GM18526 (cell line): ENCODE measurements around the gene TRABD2B.

Experiments
- POLR2A ChIP-seq: IDR thresholded peaks from 3 replicates; pipeline ENCODE4 v1.6.1; 2011; ENCODE audit not compliant: insufficient read length; ENCODE audit errors: extremely low read depth

TRABD2B gene

DNA sequence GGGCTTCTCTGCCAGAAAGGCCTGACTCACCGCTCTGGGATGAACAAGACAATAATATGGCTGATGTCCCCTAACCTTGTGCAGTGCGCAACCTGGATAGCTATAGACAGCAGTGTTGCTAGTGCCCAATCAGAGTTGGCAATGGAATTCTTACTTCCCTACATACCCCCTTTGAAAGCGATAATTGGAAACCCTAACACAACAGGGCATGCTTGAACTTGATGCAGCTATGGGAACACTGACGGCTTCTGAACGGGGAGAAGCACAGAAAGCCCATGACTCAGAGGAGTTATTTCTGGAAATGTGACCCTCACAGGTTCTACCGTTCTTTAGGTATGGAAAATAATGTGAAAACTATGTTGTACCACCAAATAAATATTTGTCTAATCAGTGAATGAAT, 200.6 kb downstream of the TRABD2B start:
- no peak for TF ChIP-seq POLR2A

DNA sequence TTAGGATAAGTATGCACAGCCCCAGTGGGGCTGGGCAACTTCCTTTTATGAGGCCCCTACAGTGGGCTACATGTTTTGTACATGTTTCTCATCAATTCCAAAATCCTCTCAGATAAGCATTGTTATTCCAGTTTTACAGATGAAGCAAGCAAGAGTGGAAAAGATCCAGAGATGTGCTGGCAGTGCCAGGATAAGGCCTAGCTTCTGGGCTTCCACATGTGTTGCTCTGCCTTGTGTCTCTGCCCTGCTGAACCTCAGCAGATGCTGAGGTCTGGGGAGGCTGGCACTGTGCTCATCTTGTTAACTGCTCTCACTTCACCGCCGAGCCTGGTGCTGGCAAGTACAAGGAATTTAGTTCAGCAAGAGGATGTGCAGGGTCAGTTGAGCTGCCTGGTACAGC, 202.1 kb downstream of the TRABD2B start:
- TF ChIP-seq POLR2A: no peak

DNA sequence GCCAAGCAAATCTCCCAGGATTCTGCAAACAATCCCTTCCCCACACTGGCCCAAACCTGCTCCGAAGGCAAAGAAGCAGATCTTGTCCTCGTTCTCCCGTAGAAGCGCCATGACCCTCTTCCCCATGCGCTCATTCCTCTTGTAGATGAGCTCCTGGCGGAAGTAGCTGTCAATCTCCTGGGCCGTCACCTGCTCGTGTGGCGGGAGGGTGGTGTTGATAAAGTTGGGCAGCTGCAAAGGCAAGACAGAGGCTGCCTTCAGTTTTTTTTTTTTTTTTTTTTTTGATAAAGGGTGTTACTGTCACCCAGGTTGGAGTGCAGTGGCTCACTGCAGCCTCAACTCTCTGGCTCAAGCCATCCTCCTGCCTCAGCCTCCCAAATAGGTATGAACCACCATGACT, 202.7 kb downstream of the TRABD2B start:
- no peak for TF ChIP-seq POLR2A

DNA sequence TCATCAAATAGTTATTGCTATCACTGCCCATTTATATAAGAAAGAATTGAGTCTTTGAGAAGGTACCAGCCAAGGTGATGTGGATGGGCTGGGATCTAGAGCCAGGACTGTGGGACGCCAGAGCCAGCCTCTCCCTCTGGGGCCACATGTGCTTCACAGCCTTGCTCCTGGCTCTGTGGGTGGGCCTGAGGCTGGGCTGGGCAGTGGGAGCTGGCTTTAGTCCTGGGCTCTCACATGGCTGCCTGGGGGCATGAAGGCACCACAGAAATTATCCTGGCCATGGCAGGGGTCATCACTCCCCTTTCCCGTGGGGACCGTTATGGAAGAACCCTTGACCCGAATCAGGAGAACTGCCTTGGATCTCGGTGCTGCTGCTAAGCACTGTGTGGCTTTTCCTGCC, 203.1 kb downstream of the TRABD2B start:
- TF ChIP-seq POLR2A: no peak

DNA sequence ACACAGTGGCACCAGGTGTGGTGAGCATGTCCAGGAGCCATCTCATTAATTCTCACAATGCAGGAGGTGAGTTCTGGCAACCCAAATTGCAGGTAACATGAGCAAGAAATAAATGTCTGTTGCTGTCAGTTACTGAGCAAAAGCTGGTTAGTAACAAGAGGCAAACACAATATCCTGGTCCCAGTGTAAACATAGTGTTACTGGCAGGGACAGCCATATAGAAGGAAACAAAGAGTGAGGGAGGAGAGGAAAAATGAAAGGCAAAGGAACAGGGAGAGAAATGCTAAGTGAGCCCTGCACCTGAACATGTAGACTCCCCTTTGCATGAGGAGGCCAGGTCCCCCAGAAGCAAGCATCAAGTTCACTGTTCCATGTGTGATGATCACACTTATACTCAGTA, 203.6 kb downstream of the TRABD2B start:
- no peak for TF ChIP-seq POLR2A

DNA sequence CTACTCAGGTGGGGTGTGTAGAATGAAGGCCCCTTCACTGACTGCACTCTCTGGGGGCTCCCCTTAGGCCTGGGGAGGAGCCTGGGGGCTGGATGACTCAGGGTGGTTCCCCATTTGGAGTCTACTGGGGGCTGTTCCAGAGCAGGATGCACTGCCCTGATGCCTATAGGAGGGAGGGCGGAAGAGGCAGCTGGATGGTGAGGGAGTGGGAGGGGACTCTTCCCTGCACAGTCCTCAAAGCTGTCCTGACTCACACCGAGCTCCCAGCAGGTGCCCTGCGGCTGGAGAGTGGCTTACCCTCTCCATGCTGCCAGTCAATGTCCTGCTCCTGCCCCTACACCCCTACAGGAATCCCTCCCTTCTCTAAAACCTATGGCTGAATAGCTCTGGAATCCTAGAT, 204.4 kb downstream of the TRABD2B start:
- TF ChIP-seq POLR2A: no peak

DNA sequence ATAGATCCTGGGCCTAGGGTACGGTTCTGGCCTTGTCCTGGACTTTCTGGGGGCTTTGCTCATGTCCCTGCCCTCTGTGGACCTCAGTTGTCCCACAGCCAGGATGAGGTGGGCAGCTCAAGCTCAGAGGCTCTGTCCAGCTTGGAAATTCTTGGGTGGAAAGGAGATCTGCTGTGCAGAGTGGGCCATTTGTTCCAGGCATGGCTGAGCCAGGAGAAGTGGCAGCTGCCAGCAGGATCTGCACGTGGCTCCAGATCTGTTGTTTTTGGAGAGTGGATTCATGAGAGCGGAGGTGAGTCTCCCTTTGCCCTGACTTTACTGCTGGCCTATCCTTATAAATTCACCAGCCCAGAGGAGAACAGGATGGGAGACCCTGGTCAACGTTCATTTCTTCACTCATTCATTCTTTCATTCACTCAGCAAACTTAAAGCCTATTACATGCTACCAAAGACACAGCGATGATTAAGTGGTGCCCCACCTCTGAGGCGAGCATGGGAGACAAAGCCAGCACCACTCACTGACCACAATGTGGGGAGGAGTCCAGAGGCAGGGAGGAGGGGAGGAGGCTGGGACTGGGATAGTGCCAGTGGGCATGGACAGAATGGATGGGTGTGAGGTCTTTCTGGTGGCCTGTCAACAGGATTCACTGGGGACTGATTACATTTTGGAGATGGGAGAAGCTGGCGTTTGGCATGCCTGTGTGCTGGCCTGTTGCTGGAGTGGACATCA, 205.1 kb downstream of the TRABD2B start:
- TF ChIP-seq POLR2A: no peak

DNA sequence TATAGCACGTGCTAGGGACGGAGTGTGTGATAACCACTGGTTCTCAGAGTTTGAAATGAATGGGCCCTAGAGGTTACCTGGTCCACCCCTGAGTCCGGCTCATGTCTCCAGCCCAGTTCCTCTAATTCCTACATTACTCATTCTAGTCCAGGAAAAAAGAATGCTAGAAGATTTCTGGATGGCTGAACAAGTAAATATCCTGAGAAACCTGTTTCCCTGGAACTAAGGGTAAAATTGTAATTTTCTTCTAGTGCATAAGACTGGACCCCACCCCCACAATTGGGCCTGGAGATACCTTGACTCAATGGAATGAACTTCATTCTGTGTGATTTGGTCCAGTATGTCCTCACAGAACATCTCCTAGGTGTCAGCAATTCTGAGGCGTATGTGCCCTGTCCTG, 208.4 kb downstream of the TRABD2B start:
- no peak for TF ChIP-seq POLR2A

DNA sequence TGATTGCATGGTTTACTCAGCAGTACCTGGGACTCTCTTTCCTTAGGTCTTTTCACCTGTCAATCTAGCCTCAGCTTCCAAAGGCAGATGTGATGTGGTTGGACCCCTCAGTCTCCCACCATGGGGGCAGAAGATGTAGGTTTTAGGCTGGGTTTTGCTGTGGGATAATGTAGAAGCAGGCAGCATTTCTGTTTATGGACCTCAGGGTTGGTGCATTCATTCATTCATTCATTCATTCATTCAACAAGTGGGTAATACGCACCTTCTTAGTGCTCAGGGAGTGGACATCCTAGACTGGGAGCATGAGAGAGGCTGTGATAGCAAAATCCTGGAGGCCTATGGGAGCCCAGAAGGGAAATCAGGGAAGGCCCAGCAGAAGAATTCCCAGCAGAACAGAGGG, 209.6 kb downstream of the TRABD2B start:
- no peak for TF ChIP-seq POLR2A

DNA sequence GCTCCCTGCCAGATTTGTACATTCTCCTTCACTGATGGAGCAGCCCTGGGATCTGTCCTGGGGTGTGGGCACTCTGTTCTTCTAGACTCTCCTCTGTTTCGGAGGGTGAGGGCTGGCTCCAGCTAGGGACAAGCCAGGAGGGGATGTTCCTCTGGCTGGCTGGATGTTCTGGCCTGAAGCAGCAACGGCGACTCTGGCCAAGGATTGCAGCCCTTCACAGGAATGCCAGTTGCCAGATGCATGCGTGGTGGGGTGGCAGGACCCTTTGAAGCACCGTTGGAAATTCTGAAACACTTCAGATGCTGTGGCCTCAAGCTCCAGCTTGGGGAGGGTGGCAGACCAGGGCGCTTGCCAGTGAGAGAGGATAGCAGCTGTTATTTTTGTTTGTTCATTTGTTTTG, 210.9 kb downstream of the TRABD2B start:
- no peak for TF ChIP-seq POLR2A

DNA sequence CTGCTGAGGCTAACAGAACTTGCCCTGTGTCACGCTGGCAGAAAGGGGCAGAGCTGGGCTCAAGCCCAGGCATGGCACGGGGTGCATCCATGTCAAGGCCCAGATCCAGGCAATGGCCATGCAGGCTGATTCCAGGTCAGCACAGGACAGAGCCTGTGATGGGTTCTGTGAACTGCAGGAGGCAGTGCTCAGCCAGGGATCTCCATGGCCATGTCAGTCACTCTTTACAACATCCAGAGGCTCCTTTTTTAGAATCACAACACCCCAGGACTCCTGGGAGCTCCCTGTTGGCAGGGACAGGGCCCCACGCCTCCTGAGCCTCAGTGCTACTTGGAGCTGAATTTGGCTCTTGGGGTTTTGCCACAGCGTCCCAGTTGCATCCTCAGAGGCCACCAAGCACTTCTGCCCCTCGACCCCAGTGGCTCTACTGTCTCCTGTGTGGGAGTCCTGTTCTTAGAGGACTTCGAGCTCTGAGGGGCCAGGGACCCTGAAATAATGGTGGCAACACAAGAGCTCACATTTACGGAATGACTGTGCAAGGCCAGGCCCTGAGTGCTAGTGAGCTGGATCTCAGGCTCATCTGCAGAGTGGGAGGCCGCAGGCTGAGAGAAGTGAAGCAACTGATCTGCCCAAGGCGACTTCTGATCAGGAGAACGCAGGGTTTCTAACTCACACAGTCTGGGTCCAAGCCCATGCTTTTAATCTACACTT, 211.5 kb downstream of the TRABD2B start:
- no peak for TF ChIP-seq POLR2A

DNA sequence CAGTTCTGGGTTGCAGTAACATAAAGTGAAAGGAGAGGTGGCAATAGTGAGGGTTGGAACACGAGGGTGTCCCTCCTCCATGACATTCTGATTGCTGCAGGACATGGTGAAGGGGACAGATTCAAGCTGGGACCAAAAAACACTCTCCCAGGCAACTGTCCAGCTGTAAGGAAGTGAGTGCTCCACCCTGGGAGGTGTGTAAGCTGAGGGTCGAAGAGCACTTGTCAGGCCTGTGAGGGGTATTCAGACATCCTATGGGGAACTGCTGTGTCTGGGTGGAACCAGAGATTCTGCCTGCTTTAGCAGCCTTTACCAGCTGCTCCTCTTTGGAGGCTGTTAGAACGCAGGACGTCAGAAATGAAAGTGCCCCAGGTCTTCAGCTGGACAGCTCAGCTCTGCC, 212.1 kb downstream of the TRABD2B start:
- no peak for TF ChIP-seq POLR2A

DNA sequence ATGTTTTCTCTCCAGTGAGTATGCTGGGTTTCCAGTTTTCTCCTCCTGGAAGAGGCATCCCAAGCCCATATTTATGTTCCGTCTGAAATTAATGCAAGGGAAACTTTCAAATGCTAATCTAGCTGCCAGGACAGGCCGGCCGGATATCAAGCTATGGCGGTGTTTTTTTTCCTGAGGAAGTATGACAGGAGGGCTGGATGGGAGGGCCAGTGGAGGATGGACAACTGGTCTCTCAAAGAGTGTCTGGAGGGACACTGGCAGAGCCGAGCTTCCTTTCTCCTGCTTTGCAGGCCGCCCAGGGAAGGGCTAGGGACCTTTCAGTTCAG, 212.7 kb downstream of the TRABD2B start:
- no peak for TF ChIP-seq POLR2A

DNA sequence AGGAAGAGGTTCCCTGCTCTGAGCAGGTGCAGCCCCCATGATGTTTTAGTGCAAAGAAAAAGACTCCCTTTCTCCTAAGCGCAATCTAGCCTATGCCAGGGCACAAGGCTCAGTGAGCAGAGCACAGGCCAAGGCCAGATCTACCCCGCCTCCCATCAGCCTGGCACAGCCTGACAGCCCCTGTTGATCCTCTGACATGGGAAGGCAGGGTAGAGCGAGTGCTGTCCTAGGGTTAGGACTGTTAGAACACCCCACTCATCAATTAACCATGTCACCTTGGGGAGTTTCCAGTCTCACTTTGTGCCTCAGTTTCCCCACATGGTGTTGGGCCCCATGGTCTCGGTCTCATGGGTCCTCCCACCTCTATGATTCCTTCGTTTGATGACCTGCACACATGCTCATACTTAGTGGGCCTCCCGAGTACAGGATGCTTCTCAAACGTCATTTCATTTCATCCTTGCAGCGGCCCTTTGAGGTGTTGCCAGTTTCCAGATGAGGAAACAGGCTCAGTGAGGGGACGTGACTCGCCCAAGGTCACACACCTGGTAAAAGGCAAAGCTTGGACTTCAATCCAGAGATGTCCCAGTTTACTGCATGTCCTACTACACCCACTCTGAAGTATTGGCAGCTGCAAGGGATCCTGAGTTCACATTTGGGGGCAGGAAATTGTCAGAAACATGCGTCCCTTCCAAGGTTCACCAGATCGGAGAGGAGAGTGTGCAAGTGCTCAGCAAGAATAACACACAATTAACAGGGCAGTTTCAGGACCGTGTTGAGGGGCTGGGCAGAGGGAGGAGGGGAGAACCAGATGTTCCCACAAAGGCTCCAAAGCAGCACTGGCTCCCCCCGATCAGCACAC, 213.3 kb downstream of the TRABD2B start:
- no peak for TF ChIP-seq POLR2A

DNA sequence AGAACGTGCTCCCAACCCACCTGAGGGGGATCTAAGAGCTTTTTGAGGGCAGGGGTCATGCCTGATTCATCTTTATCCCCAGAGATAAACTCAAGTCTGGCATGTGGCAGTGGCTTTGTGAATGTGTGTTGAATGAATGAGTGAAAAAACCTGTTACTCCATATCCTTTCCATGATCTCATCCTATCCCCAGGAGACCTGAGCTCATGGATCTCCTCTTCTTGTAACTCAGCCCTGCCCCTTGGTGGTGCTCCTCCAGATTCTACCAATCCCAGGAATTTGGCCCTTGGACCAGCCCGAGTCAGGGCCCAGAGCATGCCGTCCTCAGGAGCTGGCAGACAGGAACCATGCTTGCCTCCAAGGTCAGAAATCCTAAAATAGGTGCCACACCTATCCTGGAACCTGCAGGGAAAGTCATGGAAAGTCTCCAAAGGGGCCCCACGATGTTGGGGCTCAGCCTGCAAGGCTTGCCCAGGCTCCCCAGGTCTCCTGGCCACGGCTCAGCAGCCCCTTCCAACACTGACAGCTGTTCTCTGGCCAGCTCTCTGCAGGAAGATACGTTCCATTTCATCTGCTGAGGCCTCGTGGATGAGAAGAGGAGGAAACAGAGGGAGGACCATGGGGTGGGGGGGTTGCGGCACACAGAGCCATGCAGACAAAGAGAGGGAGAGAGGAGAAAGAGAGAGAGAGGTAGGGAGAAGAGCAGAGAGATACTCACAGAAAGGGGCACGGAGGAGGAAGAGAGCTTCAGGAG, 214.6 kb downstream of the TRABD2B start:
- TF ChIP-seq POLR2A: no peak
